ENCODE results near the gene AANAT. TPM values are rescaled to one million over a fixed set of nuclear protein-coding genes. Genes with fewer than 3 reads are reported as not detected.

Gene AANAT
- total RNA-seq, 1 experiment from 2014 or later, result not detected

DNA sequence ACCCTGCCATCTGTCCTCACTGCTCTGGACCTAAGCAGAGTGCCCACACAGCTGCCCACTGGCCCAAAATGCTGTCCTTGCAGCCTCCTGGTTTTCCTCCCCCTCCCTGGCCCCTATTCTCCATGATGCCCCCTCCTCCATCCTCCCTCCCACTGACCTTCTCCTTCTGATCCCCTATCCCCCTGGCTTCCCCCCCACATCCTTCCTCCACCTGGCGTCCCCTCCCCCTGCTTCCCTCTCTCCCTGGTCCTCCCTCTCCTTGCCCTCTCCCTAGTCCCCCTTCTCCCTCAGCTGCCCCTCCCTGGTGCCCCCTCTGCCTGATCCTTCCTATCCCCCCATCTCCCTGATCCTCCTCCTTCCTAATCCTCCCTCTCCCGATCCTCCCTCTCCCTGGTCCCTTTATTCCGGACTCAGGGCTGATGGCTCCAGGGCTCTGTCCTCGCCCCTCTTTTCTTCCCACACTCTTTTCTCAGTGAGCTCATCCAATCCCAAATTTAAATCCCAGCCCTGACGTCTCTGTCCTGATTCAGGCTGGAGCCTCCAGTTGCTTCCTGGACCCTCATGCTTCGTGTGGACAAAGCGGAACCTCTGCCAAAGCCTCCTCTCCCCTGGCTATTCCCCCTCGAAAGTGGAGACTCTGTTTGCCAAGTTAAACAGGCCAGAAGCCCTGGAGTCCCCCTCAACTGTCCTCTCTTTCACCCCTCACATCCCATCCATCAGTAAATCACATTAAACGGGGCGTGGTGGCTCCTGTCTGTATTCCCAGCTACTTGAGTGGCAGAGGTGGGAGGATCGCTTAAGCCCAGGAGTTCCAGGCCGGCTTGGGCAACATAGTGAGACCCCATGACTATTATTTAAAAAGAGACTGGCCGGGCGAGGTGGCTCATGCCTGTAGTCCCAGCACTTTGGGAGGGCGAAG lies 51.9 kb downstream of the AANAT start:
- Histone ChIP-seq H3K4me1 (replicated peaks; ENCODE audit: insufficient read depth) (no peaks in the 10 kb centered on the region; the same call in 1 of the 2 replicates), H3K4me3 (no peak overlapping the region), H3K27me3 (ENCODE audit: insufficient read depth, low read depth) (no peaks in the 10 kb centered on the region), H3K9me2 (ENCODE audit: insufficient read depth) (no peaks in the 10 kb centered on the region), H3K4me2 (no peak overlapping the region), H4K20me1 (ENCODE audit: insufficient read depth) (no peaks in the 10 kb centered on the region), H3K36me3 (ENCODE audit: low read depth) (no peaks in the 10 kb centered on the region), H3K79me2 (ENCODE audit: low read depth) (no peaks in the 10 kb centered on the region), H3F3A (ENCODE audit: insufficient read depth, low read depth) (no peaks in the 10 kb centered on the region), H3K27ac (no peak overlapping the region), H2AFZ (no peak overlapping the region), H3K9me3 (ENCODE audit: insufficient read depth, low read depth) (no peaks in the 10 kb centered on the region)
- TF ChIP-seq, protein P1, sequence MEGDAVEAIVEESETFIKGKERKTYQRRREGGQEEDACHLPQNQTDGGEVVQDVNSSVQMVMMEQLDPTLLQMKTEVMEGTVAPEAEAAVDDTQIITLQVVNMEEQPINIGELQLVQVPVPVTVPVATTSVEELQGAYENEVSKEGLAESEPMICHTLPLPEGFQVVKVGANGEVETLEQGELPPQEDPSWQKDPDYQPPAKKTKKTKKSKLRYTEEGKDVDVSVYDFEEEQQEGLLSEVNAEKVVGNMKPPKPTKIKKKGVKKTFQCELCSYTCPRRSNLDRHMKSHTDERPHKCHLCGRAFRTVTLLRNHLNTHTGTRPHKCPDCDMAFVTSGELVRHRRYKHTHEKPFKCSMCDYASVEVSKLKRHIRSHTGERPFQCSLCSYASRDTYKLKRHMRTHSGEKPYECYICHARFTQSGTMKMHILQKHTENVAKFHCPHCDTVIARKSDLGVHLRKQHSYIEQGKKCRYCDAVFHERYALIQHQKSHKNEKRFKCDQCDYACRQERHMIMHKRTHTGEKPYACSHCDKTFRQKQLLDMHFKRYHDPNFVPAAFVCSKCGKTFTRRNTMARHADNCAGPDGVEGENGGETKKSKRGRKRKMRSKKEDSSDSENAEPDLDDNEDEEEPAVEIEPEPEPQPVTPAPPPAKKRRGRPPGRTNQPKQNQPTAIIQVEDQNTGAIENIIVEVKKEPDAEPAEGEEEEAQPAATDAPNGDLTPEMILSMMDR (conservative IDR thresholded peaks at IDR 0.05), result no peak
- no peak for TF ChIP-seq EZH2 (IDR thresholded peaks at IDR 0.05; ENCODE audit: low read depth)
- intact Hi-C loops (cut with micrococcal nuclease; ENCODE audit: unreplicated experiment), result no loop called here
- no peak for DNase-seq
- BruUV-seq (replicated peaks), result no TSS peak
- POLR2A ChIA-PET (ENCODE audit: unreplicated experiment), result no interaction called here
- CTCF ChIA-PET, result interaction anchor here (0.7 to 0.9 kb wide), 3 partner anchors 16 to 549 kb away, joined by 6 to 16 read pairs (median 13); partner anchors contain the start of gene ST6GALNAC2

Other genes starting within 250 kb of the AANAT start
- gene RNF157, start 227.1 kb upstream of the AANAT start, total RNA-seq (2021), result 5.7 and 7.2 TPM in 2 replicates
- 110 and 134 TPM in 2 replicates for gene UBALD2, start 202.3 kb upstream of the AANAT start, total RNA-seq (2021)
- 2.7 and 3.3 TPM in 2 replicates for gene QRICH2, start 159.3 kb upstream of the AANAT start, total RNA-seq (2021)
- gene PRPSAP1, start 113.7 kb upstream of the AANAT start, total RNA-seq (2021), result 63.3 and 73.0 TPM in 2 replicates
- gene SPHK1, start 83.0 kb upstream of the AANAT start, total RNA-seq (2021), result 5.5 and 9.3 TPM in 2 replicates
- 27.4 and 28.0 TPM in 2 replicates for gene UBE2O, start 14.5 kb upstream of the AANAT start, total RNA-seq (2021)
- gene RHBDF2, start 33.8 kb downstream of the AANAT start, total RNA-seq (2021), result 39.6 and 51.6 TPM in 2 replicates
- gene CYGB, start 70.1 kb downstream of the AANAT start, total RNA-seq (2021), result 0.93 and 1.1 TPM in 2 replicates
- 2.6 and 2.7 TPM in 2 replicates for gene PRCD, start 72.4 kb downstream of the AANAT start, total RNA-seq (2021)
- gene ST6GALNAC2, start 118.3 kb downstream of the AANAT start, total RNA-seq (2021), result 15.5 and 18.7 TPM in 2 replicates
- gene ST6GALNAC1, start 176.2 kb downstream of the AANAT start, total RNA-seq (2021), result 0.75 and 0.76 TPM in 2 replicates
- 5.5 and 8.9 TPM in 2 replicates for gene MXRA7, start 243.4 kb downstream of the AANAT start, total RNA-seq (2021)

Measured in PC-9 (cell line).